DMS114 treated with DMSO at 0.1 percent for 48 hours (cell line): ENCODE data around the gene GFRA4.

Experiments used
- DNase-seq: peaks from one replicate; lab custom pipeline; 2025; ENCODE audit not compliant: unreplicated experiment; lab: John Stamatoyannopoulos, UW

GFRA4 gene

DNA sequence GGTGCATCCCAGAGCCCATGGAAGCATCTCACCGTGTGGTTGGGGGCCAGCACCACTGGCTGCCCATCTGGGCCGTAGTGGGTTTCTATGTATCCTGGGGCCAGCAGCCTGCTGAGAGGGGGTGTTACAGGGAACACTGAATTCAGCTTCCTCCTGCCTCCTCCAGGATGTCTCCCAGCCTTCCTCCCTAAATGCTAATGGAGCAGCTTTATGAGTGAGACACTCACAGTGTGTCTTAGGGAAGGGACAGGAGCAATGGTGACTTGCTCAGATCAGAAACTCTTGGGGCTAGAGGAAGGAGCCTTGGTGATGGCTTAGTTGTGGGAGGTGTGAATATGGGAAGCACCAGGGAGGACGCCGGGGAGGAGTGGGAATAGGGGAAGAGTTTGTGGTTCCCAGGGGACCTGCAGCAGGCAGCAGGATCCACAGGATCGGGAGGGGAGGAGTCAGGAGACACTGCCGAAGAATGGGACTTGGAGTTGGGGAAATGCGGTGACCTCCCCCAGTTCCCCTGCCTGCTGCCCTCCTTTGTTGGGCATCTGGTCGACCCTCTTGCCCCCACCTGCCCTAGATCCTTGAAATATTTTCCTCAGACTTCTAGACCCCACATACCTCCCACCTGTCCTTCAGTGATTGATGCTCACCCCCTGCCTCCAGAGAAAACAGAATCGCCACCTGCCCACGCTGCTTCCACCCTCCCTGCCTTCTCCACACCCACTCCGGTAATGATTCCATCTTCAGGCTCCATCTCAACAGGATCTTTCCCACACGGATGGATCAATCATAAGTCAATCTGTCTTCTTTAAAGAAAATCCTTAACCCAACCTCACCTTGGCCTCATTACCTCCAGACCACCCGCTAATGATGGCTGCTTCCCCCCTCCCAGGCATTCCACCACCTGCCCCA is 12.0 kb upstream of the GFRA4 start:
- no peak for DNase-seq

DNA sequence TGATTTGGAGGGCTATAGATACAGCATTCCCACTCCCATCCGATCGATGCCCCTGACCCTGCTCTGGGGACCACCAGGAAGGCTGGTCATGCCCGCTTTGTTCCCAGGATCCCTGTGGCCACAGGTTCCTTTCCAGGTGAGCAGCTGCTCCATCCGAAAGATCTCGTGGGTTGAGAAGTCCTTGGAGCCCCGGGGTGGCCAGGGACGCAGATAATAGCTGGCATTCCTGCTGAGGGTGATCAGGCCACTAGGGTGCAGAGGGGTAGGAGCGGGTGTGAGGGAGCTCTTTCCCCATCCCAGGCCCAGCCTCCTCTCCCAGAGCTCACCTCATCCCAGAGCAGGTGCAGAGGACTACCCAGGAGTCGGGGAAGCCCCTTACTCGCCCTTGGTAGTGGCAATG is 11.2 kb upstream of the GFRA4 start:
- no peak for DNase-seq

DNA sequence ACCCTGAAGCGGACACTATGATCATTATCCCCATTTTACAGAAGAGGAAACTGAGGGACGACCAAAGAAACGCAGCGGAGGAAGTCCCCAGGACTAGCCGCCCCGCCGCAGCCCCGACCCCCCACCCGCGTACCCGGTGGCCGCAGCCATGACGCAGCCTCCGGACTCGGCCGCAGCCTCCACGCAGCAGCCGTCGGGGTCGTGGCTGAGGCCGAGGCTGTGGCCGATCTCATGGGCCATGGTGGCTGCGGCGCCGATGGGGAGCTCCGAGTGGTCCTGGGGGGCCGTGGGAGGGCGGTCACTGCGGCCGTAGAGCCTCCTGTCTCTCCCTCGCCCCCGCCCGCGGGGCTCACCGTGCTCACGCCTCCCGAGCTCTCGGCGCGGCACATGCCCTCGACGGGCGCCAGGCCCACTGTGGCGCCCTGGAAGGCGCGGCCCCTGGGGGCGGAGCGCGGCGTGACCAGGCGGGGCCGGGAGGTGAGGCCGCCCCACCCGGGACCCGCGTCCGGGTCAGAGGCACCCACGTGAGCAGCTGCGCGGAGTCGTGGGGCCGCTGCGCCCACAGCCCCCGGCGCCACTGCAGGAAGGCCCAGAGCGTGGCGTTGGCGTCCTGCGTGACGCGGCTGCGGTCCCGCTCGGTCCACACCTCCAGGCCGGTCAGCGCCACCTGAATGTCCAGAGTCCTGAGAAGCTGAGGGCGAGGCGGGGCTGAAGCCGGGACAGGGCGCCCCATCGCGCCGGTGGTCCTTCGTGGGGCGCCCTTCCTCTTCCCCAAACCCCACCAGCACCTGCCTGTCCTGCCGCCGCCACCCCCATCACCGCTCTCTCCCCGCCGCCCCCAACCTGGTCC is 10.2 kb upstream of the GFRA4 start:
- no peak for DNase-seq

DNA sequence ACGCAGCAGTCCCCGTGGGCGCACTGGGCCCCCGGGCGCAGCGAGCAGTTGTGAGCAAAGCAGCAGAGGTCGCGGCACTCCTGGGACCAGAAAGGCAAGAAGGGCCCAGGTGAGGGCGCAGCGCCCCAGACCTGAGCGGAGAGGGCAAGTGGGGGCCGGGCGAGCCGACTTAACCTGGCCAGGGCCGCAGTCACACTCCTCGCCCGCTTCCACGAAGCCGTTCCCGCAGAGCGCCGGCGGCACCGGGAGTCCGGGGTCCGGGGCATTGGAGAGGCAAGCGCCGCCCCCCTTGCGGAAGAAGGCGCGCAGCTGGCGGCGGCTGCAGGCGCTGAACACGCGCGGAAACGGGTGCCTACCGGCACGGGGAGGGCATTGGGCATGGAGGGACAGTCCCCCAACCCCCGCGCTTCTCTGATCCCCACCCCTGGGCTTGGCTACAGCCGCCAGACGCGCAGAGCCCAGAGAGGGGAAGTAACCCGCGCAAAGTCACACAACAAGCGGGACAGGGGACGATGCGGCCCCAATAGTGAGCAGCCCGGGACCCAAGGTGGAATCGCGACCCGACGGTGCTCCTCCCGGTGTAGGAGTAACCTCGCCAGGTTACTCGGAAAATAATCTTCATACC is 9.5 kb upstream of the GFRA4 start:
- no peak for DNase-seq

DNA sequence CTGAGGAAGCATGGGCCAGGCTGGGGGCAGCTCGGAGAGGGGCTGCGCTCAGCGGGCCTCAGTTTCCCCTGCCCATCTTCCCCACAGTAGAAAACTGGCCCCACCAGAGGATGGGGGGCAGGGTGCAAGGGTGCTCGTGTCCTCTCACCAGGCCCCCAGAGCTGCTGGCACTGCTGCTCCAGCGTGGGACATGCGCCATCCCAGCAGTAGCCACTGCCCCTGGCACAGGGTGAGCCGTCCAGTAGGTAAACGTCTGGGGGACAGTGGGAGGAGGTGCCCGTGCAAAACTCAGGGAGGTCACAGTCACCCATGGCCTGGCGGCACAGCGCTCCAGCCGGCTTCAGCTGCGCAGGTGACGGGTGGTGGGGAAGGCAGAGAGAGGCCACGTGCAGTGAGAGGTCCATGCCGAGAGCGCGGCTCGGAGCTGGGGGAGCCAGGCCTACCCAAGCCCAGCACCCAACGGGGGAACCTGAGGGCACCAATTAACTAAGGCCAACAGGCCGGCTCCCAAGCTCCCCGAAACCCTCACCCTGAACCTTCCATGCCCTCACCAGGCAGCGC is 8.9 kb upstream of the GFRA4 start:
- no peak for DNase-seq

DNA sequence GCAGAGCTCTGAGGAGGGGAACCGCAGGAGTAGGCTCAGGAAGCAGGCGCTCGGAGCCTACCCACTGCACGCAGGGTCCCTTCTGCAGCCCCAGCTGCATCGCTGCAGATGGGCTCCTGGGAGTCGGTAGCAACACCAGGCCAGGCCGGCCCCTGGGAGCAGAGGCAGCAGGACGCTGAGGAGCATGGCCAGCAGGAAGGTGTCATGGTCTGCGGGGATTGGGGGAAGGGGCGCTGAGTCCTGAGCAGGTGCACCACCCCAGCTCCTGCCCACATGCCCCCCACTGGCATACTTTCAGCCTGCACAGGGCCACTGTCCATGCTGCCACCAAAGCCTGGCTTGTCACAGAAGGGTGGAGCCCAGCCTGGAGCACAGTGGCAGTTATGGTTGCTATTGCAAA is 7.7 kb upstream of the GFRA4 start:
- DNase-seq = no peak

DNA sequence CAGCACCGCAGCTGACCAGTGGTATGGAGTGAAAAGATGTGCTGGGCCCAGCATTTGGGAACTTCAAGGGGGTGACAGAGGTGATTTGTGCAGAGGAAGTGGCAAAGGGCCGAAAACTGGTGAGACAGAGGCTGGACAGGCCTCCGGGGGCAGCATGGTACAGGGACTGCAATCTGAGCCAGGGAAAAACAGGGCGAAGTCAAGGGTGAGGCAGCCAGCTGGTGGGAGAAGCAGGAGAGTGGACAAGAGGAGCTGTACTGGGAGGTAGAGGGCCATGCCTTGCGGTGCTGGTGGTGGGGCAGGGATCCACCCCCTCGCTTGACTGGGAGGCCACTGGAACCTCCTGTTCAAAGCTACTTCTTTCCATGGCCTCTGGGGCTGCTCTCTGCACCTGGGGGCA is 7.3 kb upstream of the GFRA4 start:
- DNase-seq = peak; percentile 22

DNA sequence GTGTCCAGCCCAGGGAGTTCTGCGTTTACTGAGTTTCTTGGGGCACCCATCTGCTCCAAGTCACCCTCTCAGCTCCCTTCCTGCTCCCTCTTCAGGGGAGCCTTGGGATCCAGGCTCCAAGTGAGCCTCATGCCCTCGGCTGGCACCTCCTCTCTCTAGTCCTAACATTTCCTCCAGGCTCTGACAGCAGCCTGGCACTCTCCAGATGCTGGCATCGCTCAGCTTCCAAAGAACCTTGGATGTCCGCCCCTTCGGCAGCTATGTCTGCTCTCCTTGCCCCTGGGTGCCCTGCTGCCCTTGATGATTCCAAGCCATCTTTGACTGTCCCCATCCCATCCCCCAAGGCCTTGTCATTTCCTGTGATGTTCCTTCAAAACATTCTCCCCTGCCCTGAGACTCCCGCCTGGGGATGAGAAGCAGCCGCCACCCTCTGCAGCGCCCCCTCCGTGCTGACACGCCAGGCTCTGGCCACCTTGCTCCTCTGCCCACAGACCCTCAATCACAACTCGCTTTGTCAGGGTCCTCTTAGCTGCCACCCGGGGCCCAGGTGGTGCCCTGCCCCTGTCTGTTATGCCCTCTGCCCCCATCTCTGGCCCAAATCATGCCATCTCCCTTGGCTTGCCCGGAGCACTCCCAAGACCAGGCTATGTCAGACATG is 6.6 kb upstream of the GFRA4 start:
- DNase-seq = no peak

DNA sequence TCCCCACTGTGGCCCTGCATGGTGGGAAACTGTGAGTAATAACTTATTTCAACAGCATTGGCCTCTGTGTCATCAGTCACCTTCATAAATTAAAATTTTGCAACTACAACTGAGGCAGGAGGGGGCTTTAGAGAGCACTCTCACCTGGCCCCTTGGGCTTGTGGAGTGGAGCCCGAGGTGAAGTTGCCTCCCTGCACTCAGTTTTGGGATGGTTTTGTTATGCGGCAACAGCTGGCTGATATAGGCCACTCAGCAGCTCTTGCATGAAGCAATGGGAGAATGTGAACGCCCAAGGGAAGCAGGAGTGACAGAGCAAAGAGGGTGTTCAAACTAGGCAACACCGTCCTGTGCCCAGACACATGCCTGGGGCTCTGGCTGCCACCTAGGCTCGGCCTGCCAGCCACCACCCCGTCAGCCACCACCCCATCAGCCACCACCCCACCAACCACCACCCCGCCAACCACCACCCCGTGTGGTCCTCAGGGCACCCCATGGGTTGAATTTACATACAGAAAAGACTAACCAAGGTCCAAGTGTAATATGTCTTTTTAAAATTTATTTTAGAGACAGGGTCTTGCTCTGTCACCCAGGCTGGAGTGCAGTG is 4.3 kb upstream of the GFRA4 start:
- DNase-seq = no peak

DNA sequence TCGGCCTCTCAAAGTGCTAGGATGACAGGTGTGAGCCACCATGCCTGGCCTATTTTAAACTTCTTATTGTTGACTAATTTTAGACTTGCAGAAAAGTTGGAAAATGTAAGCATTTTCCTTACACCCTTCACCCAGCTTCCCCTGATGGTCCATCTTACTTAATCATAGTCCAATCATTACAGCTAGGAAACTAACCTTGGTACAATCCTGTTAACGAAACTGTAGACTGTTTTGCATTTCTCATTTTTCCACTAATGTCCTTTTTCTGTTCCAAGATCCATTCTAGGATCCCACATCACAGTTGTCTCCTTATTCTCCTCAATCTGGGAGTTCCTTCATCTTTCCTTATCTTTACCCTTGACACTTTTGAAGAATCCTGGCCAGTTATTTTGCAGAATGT is 659 bp upstream of the GFRA4 start:
- no peak for DNase-seq

DNA sequence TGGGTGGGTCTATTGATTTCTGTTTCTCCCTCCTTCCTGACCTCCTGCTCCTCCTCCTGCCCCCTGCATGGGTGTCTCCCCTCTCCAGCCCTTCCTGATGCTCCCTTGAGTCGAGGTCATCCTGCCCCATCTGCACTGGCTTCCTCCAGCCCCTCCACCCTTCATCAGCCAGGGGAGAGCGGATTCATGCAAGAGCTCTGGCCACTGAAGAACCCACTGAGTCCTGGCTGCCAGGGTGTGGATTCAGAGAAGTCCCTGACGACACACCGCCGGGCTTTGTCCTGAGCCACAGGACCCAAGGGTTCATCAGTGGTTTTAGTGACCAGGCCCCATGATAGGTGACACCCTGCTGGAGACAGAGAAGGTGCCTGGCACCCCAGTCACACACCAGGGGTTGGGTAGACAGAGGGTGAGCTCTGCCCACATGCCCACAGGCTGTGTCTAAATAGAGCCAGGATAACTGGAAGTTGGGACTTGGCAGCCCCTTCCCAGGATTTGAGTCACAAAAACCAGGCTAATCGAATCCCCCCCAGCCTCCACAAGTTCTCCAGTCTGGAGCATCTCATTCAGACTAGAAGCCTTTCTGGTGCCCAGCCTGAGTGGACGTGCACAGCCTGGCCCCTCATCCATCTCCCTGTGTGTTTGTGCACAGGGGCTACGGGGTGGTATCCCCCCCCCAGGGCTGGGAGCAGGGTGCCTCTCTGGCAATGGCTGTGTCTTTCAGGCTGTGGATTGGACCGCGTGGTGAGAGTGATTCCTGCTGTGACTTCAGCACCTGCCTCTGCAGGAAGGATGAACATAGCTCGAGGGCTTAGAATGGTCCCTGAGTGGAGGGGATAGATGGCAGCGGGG is 1.2 kb downstream of the GFRA4 start:
- DNase-seq = no peak

DNA sequence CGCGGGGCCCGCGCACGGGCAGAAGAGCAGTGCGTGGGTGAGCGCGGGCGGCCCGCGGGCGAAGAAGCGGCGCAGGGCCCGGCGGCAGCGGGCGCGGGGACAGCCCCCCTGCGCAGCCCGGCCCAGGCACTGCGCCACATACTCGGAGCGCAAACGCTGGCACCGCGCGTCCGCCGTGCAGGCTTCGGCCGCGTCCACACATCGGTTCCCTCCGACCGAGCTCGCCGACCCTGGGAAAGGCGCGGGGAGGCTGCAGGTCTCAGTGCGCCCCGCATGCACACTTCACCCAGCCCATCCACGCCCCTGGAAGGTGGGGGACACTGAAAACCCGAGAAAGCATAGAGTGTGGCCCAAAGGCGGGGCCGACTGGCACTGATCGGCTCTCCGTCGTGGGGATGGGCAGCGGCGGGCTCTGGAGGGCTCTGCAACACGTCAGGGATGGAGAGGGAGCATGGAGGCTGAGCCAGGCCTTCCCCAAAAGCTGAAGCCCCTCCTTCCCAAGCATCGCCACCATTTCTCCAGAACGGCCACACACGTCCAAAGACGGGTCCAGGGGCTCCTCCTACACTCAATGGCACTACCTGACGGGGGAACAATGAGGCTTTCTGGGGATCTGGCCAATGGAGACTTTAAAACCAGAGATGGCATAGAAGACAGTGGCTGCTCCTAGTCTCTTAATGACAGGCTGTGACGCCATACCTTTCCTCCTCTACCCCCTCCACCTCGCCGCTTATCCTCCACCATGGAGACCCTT is 2.0 kb downstream of the GFRA4 start:
- no peak for DNase-seq

DNA sequence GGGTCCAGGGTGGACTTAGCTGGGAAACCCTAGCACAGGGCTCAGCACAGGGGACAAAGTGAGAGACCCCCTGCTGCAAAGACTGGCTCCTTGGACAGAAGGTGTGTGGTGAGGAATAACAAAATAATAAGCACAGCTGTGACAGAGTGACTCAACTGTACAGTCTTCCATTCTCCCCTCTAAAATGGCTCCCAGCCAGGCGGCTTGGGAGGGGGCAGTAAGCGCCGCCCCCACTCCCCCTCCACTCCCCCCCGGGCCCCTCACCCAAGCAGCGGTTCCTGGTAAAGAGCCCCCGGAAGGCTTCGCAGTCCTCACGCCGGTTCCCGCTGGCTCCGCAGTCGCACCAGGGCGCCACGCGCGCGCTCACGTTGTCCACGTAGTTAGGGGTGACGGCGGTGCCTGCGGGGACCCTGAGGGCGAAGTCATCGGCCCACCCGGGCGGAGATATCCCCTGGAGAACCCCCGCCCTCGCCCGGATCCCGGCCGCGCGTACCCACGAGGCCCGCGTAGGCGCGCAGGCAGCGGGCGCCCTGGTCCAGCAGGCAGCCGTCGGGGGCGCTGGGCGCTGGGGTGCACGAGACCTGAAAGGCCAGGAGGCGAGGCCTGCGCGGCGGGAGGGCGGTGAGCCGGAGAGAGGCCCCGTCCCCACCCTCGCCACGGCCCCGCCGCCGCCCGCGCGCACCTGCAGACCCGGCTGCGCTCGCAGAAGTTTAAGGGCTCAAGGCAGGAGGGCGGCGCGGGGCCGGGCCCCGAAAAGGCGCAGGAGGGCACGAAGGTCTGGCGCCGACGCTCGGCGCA is 2.7 kb downstream of the GFRA4 start:
- no peak for DNase-seq

DNA sequence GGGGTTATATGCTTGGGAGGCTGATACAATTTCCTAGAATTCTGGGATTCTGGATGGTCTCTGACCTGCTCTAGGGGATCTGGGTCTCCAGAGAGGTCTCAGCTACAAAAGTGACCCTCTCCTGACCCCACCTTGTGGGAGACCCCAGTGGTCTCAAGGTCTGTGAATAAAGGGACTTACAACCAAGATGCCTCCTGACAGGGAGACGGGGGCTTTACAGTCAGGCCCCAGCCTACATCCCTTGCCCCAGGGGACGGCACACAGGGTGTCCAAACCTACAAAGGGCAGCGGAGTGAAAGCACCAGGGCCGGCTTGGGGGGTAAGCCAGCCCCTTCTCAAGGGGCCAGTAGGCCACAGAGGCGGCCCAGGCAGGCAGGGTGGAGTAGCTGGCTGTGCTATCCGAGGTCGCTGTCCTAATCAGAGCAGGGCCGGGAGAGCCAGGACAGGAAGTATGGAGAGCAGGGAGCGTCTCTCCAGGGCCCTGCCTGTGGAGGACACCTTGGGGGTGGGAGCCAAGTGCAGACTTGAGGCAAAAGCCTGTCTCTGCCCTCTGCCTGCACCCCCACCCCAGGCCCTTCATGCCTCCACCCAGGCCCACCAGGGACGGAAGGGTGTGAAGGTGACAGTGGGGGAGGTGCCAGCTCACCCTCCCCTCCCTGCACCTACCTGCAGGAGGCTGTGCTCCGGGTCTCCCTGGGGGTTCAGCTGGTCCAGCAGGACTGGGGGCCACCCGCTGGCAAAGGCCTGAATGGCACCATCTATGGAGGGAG is 3.5 kb downstream of the GFRA4 start:
- no peak for DNase-seq

DNA sequence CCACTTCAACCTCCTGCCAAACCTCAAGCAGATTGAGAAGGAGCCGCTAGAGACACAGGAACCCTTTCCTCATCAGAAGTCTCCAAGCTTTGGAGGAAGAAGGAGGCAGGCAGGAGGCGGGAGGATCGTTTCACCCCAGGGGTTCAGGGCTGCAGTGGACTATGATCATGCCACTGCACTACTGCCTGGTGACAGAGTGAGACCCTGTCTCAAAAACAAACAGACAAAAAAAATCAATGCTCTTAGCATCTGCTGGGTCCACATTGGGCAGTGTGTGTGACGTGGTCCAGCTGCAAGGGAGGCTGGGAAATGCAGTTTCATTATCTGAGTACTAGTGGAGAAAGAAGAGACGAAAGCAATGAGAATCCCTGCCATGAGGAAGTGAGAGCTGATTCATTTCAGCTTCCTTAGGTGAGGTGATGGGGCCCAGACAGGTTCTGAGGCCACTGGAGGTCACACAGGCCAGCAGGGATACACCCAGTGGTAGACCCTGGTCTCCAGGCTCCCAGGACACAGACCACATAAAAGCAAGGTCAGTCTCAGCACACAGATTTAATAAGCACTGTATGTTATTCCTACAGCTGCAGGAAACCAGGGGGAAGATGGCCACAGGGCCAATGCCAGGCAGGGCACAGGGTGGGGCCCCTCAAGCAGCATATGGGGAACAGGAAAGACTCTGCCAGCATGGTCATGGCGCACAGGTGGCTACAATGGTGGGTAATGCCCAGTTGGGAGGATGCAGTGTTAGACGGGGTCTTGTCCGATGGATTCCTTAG is 4.3 kb downstream of the GFRA4 start:
- no peak for DNase-seq

DNA sequence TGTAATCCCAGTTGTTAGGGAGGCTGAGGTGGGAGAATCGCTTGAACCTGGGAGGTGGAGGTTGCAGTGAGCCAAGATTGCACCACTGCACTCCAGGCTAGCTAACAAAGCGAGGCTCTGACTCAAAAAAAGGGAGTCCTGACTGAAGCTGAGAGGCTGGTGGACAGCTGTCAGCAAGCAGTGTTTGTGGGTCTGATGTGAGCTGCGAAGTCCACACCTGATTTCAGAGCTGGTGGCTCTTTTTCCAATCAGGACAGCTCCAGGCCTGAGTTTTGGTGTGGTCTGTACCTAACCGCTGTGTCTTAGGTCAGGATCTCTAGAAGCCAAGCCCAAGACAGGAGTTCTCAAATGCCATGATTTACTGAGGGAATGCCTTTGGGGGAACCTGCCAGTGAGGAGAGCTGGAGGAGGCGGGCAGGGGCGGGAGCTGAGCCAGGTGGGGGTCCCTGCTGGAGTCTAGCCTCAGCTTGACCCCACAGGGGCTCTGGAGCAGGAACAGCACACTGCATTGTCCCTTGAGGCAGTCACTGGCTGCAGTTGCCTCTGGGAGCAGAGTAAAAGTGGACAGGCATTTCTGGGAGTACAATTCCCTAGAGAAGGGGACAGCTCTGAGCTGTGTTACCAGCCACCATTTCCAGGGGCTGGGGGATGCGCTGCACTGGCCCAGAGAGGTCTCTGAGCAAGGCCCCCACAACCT is 5.0 kb downstream of the GFRA4 start:
- DNase-seq = no peak
